SK-N-SH treated with all-trans-retinoic acid at 6 μM for 48 hours (cell line): ENCODE measurements around the gene PPP2R2C.

Experiments
- ATAC-seq: fragments of 200-7000 bp; cut with Tn5 transposase; 3 replicates; pipeline ENCODE4 v1.9.1; 2020; ENCODE audit warnings: mild to moderate bottlenecking, moderate library complexity
- ARNTL ChIP-seq: fragments of 450-650 bp; formaldehyde crosslinking; IDR thresholded peaks from 2 replicates; pipeline ENCODE4 v1.5.0; 2020; ENCODE audit warnings: low read depth, mild to moderate bottlenecking, moderate library complexity, borderline replicate concordance
- BACH2 ChIP-seq: fragments of 250-450 bp; sonication (Bioruptor Pico); IDR thresholded peaks from 2 replicates; pipeline ENCODE4 v1.9.0; 2021; ENCODE audit warnings: mild to moderate bottlenecking, borderline replicate concordance
- CREB5 ChIP-seq: fragments of 250-450 bp; sonication (Bioruptor Pico); IDR thresholded peaks from 2 replicates; pipeline ENCODE4 v1.5.1; 2020; ENCODE audit warnings: low read depth, mild to moderate bottlenecking, moderate library complexity
- CSDC2 ChIP-seq: fragments of 250-450 bp; sonication (Bioruptor Pico); IDR thresholded peaks from 2 replicates; pipeline ENCODE4 v1.5.0; 2020; ENCODE audit warnings: mild to moderate bottlenecking, moderate library complexity
- ESRRG ChIP-seq: fragments of 250-450 bp; sonication (Bioruptor Pico); IDR thresholded peaks from 2 replicates; pipeline ENCODE4 v1.6.1; 2021; ENCODE audit warnings: mild to moderate bottlenecking
- GLIS3 ChIP-seq: fragments of 250-450 bp; sonication (Bioruptor Pico); IDR thresholded peaks from 2 replicates; pipeline ENCODE4 v1.5.0; 2020; ENCODE audit warnings: mild to moderate bottlenecking, moderate library complexity
- OSR1 ChIP-seq: fragments of 250-450 bp; sonication (Bioruptor Pico); IDR thresholded peaks from 2 replicates; pipeline ENCODE4 v1.8.0; 2022; ENCODE audit warnings: moderate library complexity, mild to moderate bottlenecking, inconsistent platforms
- PATZ1 ChIP-seq: fragments of 250-450 bp; sonication (Bioruptor Pico); IDR thresholded peaks from 2 replicates; pipeline ENCODE4 v1.8.0; 2020; ENCODE audit warnings: mild to moderate bottlenecking, moderate library complexity, borderline replicate concordance
- POU6F1 ChIP-seq: fragments of 250-450 bp; sonication (Bioruptor Pico); IDR thresholded peaks from 2 replicates; pipeline ENCODE4 v1.8.0; 2021; ENCODE audit warnings: low read depth, mild to moderate bottlenecking, moderate library complexity, borderline replicate concordance
- PPARA ChIP-seq: fragments of 250-450 bp; sonication (Bioruptor Pico); IDR thresholded peaks from 2 replicates; pipeline ENCODE4 v1.5.0; 2020; ENCODE audit warnings: mild to moderate bottlenecking, borderline replicate concordance
- RARB ChIP-seq: fragments of 250-450 bp; sonication (Bioruptor Pico); IDR thresholded peaks from 2 replicates; pipeline ENCODE4 v1.8.0; 2021; ENCODE audit warnings: mild to moderate bottlenecking, moderate library complexity
- SNAI2 ChIP-seq: fragments of 250-450 bp; sonication (Bioruptor Pico); IDR thresholded peaks from 2 replicates; pipeline ENCODE4 v1.5.0; 2020; ENCODE audit warnings: mild to moderate bottlenecking, moderate library complexity
- TCF4 ChIP-seq: fragments of 250-450 bp; sonication (Bioruptor Pico); IDR thresholded peaks from 2 replicates; pipeline ENCODE4 v1.8.0; 2021; ENCODE audit warnings: mild to moderate bottlenecking, moderate library complexity, borderline replicate concordance
- TSHZ2 ChIP-seq: fragments of 250-450 bp; sonication (Bioruptor Pico); IDR thresholded peaks from 2 replicates; pipeline ENCODE4 v1.5.0; 2020; ENCODE audit warnings: mild to moderate bottlenecking, moderate library complexity
- ZC3H10 ChIP-seq: fragments of 250-450 bp; sonication (Bioruptor Pico); IDR thresholded peaks from 2 replicates; pipeline ENCODE4 v1.5.1; 2021; ENCODE audit warnings: mild to moderate bottlenecking, moderate library complexity
- ZFP3 ChIP-seq: fragments of 250-450 bp; sonication (Bioruptor Pico); IDR thresholded peaks from 2 replicates; pipeline ENCODE4 v1.5.0; 2020; ENCODE audit warnings: mild to moderate bottlenecking, moderate library complexity
- ZFP30 ChIP-seq: fragments of 450-650 bp; formaldehyde crosslinking; IDR thresholded peaks from 2 replicates; pipeline ENCODE4 v1.5.0; 2022; ENCODE audit warnings: mild to moderate bottlenecking, moderate library complexity
- ZNF565 ChIP-seq: fragments of 450-650 bp; formaldehyde crosslinking; conservative IDR thresholded peaks from 2 replicates; pipeline ENCODE4 v1.5.0; 2020; ENCODE audit warnings: low read depth, mild to moderate bottlenecking, moderate library complexity
- ZNF70 ChIP-seq: fragments of 450-650 bp; formaldehyde crosslinking; IDR thresholded peaks from 2 replicates; pipeline ENCODE4 v1.5.0; 2020; ENCODE audit warnings: mild to moderate bottlenecking, moderate library complexity
- ZNF8 ChIP-seq: fragments of 450-650 bp; formaldehyde crosslinking; IDR thresholded peaks from 2 replicates; pipeline ENCODE4 v1.5.0; 2020; ENCODE audit warnings: mild to moderate bottlenecking, moderate library complexity
- TF ChIP-seq, protein P1 (sequence below): fragments of 250-450 bp; sonication (Bioruptor Pico); IDR thresholded peaks from 2 replicates; pipeline ENCODE4 v1.5.1; 2021; ENCODE audit warnings: mild to moderate bottlenecking, moderate library complexity

PPP2R2C gene

GRCh38 chr4:6467600-6467999, 4.8 kb downstream of the PPP2R2C start:
- ATAC-seq, result no peak
- TF ChIP-seq ZFP3 (no peak), ZNF8 (CRISPR knock-in tag) (no peak), TCF4 (CRISPR knock-in tag) (no peak), CREB5 (no peak), ZFP30 (CRISPR knock-in tag) (no peak), ZNF565 (CRISPR knock-in tag) (no peak), ZNF70 (CRISPR knock-in tag) (no peak), PPARA (CRISPR knock-in tag) (no peak), TSHZ2 (CRISPR knock-in tag) (no peak), POU6F1 (CRISPR knock-in tag) (no peak), ESRRG (CRISPR knock-in tag) (no peak), RARB (CRISPR knock-in tag) (no peak), CSDC2 (CRISPR knock-in tag) (no peak), BACH2 (CRISPR knock-in tag) (no peak), GLIS3 (CRISPR knock-in tag) (no peak), OSR1 (no peak)
- TF ChIP-seq, protein P1, sequence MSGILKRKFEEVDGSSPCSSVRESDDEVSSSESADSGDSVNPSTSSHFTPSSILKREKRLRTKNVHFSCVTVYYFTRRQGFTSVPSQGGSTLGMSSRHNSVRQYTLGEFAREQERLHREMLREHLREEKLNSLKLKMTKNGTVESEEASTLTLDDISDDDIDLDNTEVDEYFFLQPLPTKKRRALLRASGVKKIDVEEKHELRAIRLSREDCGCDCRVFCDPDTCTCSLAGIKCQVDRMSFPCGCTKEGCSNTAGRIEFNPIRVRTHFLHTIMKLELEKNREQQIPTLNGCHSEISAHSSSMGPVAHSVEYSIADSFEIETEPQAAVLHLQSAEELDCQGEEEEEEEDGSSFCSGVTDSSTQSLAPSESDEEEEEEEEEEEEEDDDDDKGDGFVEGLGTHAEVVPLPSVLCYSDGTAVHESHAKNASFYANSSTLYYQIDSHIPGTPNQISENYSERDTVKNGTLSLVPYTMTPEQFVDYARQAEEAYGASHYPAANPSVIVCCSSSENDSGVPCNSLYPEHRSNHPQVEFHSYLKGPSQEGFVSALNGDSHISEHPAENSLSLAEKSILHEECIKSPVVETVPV (CRISPR knock-in tag), result no peak

DNA sequence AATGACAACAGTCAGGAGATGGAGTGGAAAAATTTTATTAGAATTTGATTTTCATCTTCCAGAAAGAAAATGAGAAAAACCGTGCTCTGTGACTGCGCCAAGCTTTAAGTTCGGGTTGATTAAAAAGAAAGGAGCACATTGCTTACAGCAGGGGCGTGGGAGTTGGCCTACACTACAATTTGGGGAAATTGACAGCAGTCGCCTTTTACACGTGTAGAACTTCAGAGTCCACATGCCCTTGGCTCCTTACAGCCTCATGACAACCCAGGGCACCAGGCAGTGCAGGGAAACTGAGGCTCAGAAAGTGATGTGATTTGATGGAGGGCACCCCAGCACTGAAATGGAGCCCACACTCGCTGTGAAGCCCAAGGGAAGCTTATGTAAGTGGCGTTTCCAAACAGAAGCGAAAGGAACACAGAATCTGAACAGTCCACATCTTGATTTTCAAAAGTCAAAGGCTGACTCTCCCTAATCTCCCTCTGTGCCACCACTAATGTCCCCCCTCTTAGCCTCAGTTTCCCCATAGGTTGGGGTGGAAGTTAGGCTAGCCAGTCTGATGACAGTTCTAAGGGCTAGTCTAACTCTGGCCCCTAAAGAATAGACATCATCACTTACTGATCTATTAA, 5.5 kb downstream of the PPP2R2C start:
- TF ChIP-seq TCF4 (CRISPR knock-in tag) (no peak), TSHZ2 (CRISPR knock-in tag) (no peak), RARB (CRISPR knock-in tag) (no peak), CREB5 (no peak), ZFP3 (no peak), ZC3H10 (no peak), PATZ1 (CRISPR knock-in tag) (no peak), OSR1 (no peak), BACH2 (CRISPR knock-in tag) (no peak), ARNTL (CRISPR knock-in tag) (no peak), PPARA (CRISPR knock-in tag) (no peak), CSDC2 (CRISPR knock-in tag) (no peak), SNAI2 (no peak)
- TF ChIP-seq, protein P1 (CRISPR knock-in tag), result no peak

More for the DNA sequence above, 5.5 kb downstream of the PPP2R2C start:
- ATAC-seq, result no peak
